HG02981 (cell line): Measurements from ENCODE around the gene CTCFL.

Source experiments
- ATAC-seq: cut with Tn5 transposase; IDR thresholded peaks from one replicate; pipeline ENCODE4 v1.9.1; 2021; ENCODE audit warnings: mild to moderate bottlenecking, moderate library complexity; ENCODE audit not compliant: unreplicated experiment

The CTCFL gene

GRCh38 chr20:57469418-57470211, 55.3 kb downstream of the CTCFL start:
- ATAC-seq: no peak

- no peak for ATAC-seq
Observed at GRCh38 chr20:57468523-57469417, 56.2 kb downstream of the CTCFL start.

- ATAC-seq: no peak
Observed at GRCh38 chr20:57467742-57468141, 57.2 kb downstream of the CTCFL start.

- no peak for ATAC-seq
Observed at GRCh38 chr20:57465943-57466342, 59.0 kb downstream of the CTCFL start.

GRCh38 chr20:57465486-57465885, 59.5 kb downstream of the CTCFL start:
- ATAC-seq: no peak

- ATAC-seq: peak; percentile 54
Observed at GRCh38 chr20:57464642-57465211, 60.2 kb downstream of the CTCFL start.

- no peak for ATAC-seq
Observed at GRCh38 chr20:57462781-57463180, 62.2 kb downstream of the CTCFL start.

- ATAC-seq: no peak
Observed at GRCh38 chr20:57461726-57462125, 63.2 kb downstream of the CTCFL start.

GRCh38 chr20:57460781-57461465, 64.0 kb downstream of the CTCFL start:
- ATAC-seq: no peak

GRCh38 chr20:57459897-57460296, 65.0 kb downstream of the CTCFL start:
- no peak for ATAC-seq

- ATAC-seq: no peak
Observed at GRCh38 chr20:57459278-57459677, 65.7 kb downstream of the CTCFL start.

- ATAC-seq: no peak
Observed at GRCh38 chr20:57458400-57459160, 66.4 kb downstream of the CTCFL start.

- no peak for ATAC-seq
Observed at GRCh38 chr20:57457243-57458095, 67.5 kb downstream of the CTCFL start.

- ATAC-seq: no peak
Observed at GRCh38 chr20:57456116-57456515, 68.8 kb downstream of the CTCFL start.

- no peak for ATAC-seq
Observed at GRCh38 chr20:57455386-57455785, 69.6 kb downstream of the CTCFL start.

GRCh38 chr20:57451795-57452661, 72.9 kb downstream of the CTCFL start:
- ATAC-seq: no peak

- no peak for ATAC-seq
Observed at GRCh38 chr20:57451431-57451794, 73.5 kb downstream of the CTCFL start.

GRCh38 chr20:57450931-57451330, 74.0 kb downstream of the CTCFL start:
- peak; percentile 21 for ATAC-seq
